ENCODE results near the gene CITED4.
A peak's percentile ranks its signal among the peaks of the same experiment; 100 is the strongest.

Gene CITED4

GRCh38 chr1:40833979-40834378 lies 28.2 kb downstream of the CITED4 start:
- no peak for DNase-seq (ENCODE audit: low read depth)

GRCh38 chr1:40831001-40831732 lies 31.0 kb downstream of the CITED4 start:
- DNase-seq (ENCODE audit: low read depth), result no peak

GRCh38 chr1:40830419-40830943 lies 31.7 kb downstream of the CITED4 start:
- no peak for DNase-seq (ENCODE audit: low read depth)

GRCh38 chr1:40829631-40830245 lies 32.4 kb downstream of the CITED4 start:
- no peak for DNase-seq (ENCODE audit: low read depth)

GRCh38 chr1:40825996-40826395 lies 36.2 kb downstream of the CITED4 start:
- no peak for DNase-seq (ENCODE audit: low read depth)

- no peak for DNase-seq (ENCODE audit: low read depth)
These were observed 36.8 kb downstream of the CITED4 start for GRCh38 chr1:40825435-40825788.

GRCh38 chr1:40824591-40825434 lies 37.4 kb downstream of the CITED4 start:
- no peak for DNase-seq (ENCODE audit: low read depth)

- no peak for DNase-seq (ENCODE audit: low read depth)
These were observed 38.2 kb downstream of the CITED4 start for GRCh38 chr1:40823983-40824382.

GRCh38 chr1:40823345-40823744 lies 38.8 kb downstream of the CITED4 start:
- DNase-seq (ENCODE audit: low read depth), result no peak

- DNase-seq (ENCODE audit: low read depth), result no peak
These were observed 39.3 kb downstream of the CITED4 start for GRCh38 chr1:40822890-40823289.

- DNase-seq (ENCODE audit: low read depth), result no peak
These were observed 41.1 kb downstream of the CITED4 start for GRCh38 chr1:40820911-40821693.

GRCh38 chr1:40820251-40820797 lies 41.8 kb downstream of the CITED4 start:
- no peak for DNase-seq (ENCODE audit: low read depth)

- DNase-seq (ENCODE audit: low read depth), result no peak
These were observed 43.1 kb downstream of the CITED4 start for GRCh38 chr1:40819101-40819500.

- peak; percentile 75 for DNase-seq (ENCODE audit: low read depth)
These were observed 43.8 kb downstream of the CITED4 start for GRCh38 chr1:40818264-40818961.

- DNase-seq (ENCODE audit: low read depth), result no peak
These were observed 44.3 kb downstream of the CITED4 start for GRCh38 chr1:40817791-40818263.

GRCh38 chr1:40815420-40815819 lies 46.7 kb downstream of the CITED4 start:
- no peak for DNase-seq (ENCODE audit: low read depth)

Measured in stimulated activated CD8-positive, alpha-beta memory T cell treated with anti-CD3 and anti-CD28 coated beads, Interleukin-15, amount 100 ng/mL, for 1 hour (primary cell).